Middle frontal gyrus (tissue), 1 donor: ENCODE results near the gene RNF149.

Experiments
- DNase-seq: peaks from one replicate; pipeline ENCODE4 v3.0.0-alpha.2; 2015; ENCODE audit warnings: low spot score; ENCODE audit errors: extremely low spot score

The RNF149 gene

GRCh38 chr2:101231937-101232730, 76.4 kb downstream of the RNF149 start:
- no peak for DNase-seq

- no peak for DNase-seq
Measured at GRCh38 chr2:101231240-101231639, 77.3 kb downstream of the RNF149 start.

- no peak for DNase-seq
Measured at GRCh38 chr2:101230541-101231001, 77.9 kb downstream of the RNF149 start.
